HPDE6-E6E7 (cell line): Measurements from ENCODE around the gene ZFP62.
"Not testable (repeated sequence)": the region's sequence is repeated elsewhere in the genome, so short reads cannot be mapped to it uniquely, and the experiment has no call there.

Experiments used
- DNase-seq: peaks from one replicate; pipeline ENCODE4 v3.0.0; 2011; ENCODE audit warnings: missing footprints; ENCODE audit errors: extremely low spot score

Gene ZFP62

GRCh38 chr5:180830253-180831138 is 30.6 kb downstream of the ZFP62 start:
- peak; percentile 34 for DNase-seq

GRCh38 chr5:180829726-180830125 is 31.4 kb downstream of the ZFP62 start:
- DNase-seq: no peak

- DNase-seq: not testable (repeated sequence)
Observed at GRCh38 chr5:180828756-180829531, 32.1 kb downstream of the ZFP62 start.

GRCh38 chr5:180827374-180827773 is 33.7 kb downstream of the ZFP62 start:
- not testable (repeated sequence) for DNase-seq

GRCh38 chr5:180825768-180826525 is 35.1 kb downstream of the ZFP62 start:
- DNase-seq: peak; percentile 81

- DNase-seq: no peak
Observed at GRCh38 chr5:180824630-180825476, 36.2 kb downstream of the ZFP62 start.

GRCh38 chr5:180823940-180824629 is 37.0 kb downstream of the ZFP62 start:
- DNase-seq: no peak

- DNase-seq: no peak
Observed at GRCh38 chr5:180823346-180823745, 37.7 kb downstream of the ZFP62 start.

- no peak for DNase-seq
Observed at GRCh38 chr5:180821538-180821937, 39.5 kb downstream of the ZFP62 start.

- DNase-seq: no peak
Observed at GRCh38 chr5:180820788-180821321, 40.2 kb downstream of the ZFP62 start.

- DNase-seq: no peak
Observed at GRCh38 chr5:180818677-180819341, 42.3 kb downstream of the ZFP62 start.

- no peak for DNase-seq
Observed at GRCh38 chr5:180817893-180818674, 43.0 kb downstream of the ZFP62 start.

- no peak for DNase-seq
Observed at GRCh38 chr5:180816608-180817534, 44.2 kb downstream of the ZFP62 start.

- no peak for DNase-seq
Observed at GRCh38 chr5:180815293-180815917, 45.7 kb downstream of the ZFP62 start.

GRCh38 chr5:180813420-180813819 is 47.7 kb downstream of the ZFP62 start:
- no peak for DNase-seq

GRCh38 chr5:180811623-180812124 is 49.4 kb downstream of the ZFP62 start:
- no peak for DNase-seq
